ENCODE results near the gene TADA2A.
"Not testable (repeated sequence)": the region's sequence is repeated elsewhere in the genome, so short reads cannot be mapped to it uniquely, and the experiment has no call there.

GRCh38 chr17:37441369-37442014, 34.8 kb downstream of the TADA2A start:
- not testable (repeated sequence) for TF ChIP-seq POLR2AphosphoS5 (IDR thresholded peaks at IDR 0.05; ENCODE audit: low read depth, low read length); SUZ12 (IDR thresholded peaks at IDR 0.05; ENCODE audit: low read length); RNF2 (IDR thresholded peaks at IDR 0.05; ENCODE audit: borderline replicate concordance, low read depth, low read length, missing control alignments, poor library complexity, severe bottlenecking)
